Superior temporal gyrus (tissue), 1 donor: ENCODE results near the gene PISD.

Experiments
- DNase-seq: peaks from one replicate; pipeline ENCODE4 v3.0.0-alpha.2; 2016; ENCODE audit errors: extremely low spot score

PISD gene

DNA sequence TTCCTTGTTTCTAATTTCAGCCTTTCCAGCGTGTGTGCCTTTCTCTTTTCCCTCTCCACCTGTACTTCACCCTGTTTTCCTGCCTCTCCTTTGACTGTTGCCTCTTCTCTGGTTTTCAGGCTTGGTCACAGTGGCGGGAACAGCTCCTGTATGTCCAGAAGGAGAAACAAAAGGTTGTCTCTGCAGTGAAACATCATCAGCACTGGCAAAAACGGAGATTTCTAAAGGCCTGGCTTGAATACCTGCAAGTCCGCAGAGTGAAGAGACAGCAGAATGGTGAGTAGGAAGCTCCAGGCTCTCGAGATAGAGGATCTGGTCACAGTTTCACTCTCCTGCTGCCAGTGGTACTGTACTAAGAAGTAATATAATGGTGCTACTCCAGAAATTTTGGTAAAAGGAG, 89.1 kb downstream of the PISD start:
- DNase-seq: no peak

DNA sequence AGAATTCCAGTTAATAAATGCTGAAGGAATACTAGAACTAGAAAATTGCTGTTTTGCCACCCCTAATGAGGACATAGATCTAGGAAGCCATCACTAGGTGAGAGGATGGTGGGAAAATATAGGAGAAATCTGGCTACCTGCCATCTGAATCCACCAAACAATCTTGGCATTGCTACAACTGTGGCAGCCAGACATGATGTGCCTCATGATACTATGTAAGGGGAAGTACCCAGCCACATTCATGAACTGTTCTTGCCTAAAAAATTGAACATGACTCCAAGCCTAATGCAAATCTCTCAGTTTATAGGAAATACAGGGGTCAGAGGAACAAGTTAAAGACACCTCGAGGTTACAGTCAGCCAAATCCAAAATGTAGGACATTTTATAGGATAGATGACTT, 92.9 kb downstream of the PISD start:
- no peak for DNase-seq
